Esophagus squamous epithelium (tissue), 5 donors: ENCODE results near the gene GALNT17. TPM values are rescaled to one million over a fixed set of nuclear protein-coding genes. Genes with fewer than 3 reads are reported as not detected.

ENCODE experiments used
- DNase-seq: peaks from one replicate; lab custom pipeline; 2025; lab: John Stamatoyannopoulos, UW
- H3K27ac ChIP-seq, 4 donors: fragments of 200-600 bp; sonication (generic); one replicate each; pipeline ENCODE4 v1.5.1; 2016 to 2019; ENCODE audit warnings: mild to moderate bottlenecking in 1 of 4
- H3K27me3 ChIP-seq, 4 donors: fragments of 200-600 bp; sonication (generic); 1 replicate in 3 of 4; 2 replicates in 1 of 4; pipeline versions ENCODE4 v1.5.1 to v1.6.0; 2017 to 2021; ENCODE audit warnings: antibody characterized with exemption in 1 of 4
- H3K36me3 ChIP-seq, 3 donors: fragments of 200-600 bp; sonication (generic); one replicate each; pipeline ENCODE4 v1.5.1; 2016 to 2019
- H3K4me1 ChIP-seq, 3 donors: fragments of 200-600 bp; sonication (generic); one replicate each; pipeline ENCODE4 v1.5.1; 2017 to 2019
- H3K4me3 ChIP-seq, 4 donors: fragments of 200-600 bp; sonication (generic); 1 replicate in 3 of 4; 2 replicates in 1 of 4; pipeline ENCODE4 v1.5.1; 2016 to 2019; ENCODE audit warnings: mild to moderate bottlenecking in 2 of 4, moderate library complexity in 1 of 4
- H3K9me3 ChIP-seq, 3 donors: fragments of 200-600 bp; sonication (generic); one replicate each; pipeline ENCODE4 v1.5.1; 2016 to 2019
- POLR2A ChIP-seq, 4 donors: fragments of 450-650 bp; IDR thresholded peaks; one replicate each; pipeline ENCODE4 v1.6.1; 2017; ENCODE audit warnings: antibody characterized with exemption in 4 of 4, mild to moderate bottlenecking in 4 of 4, moderate library complexity in 3 of 4
- WGBS, 2 donors: methylation state at CpG; one replicate each; pipeline ENCODE4 v1.1.5; 2018; 5-methylcytosine and 5-hydroxymethylcytosine counted together
- intact Hi-C: fragments of 100-400 bp; cut with DNase I; formaldehyde crosslinking; loops from one replicate; pipeline ENCODE4 v1.15.0; 2022
- total RNA-seq, 4 donors: library from RNA; depleted of rRNA; stranded (reverse); fragments of >200 nt; gene quantifications; one replicate each; pipeline ENCODE4 v1.1.0, GENCODE V29; 2016
- TF ChIP-seq, protein P1 (sequence below), 6 experiments: fragments of 450-650 bp in 4 of 6; fragments of 200-600 bp in 2 of 6; sonication (generic) in 2 of 6; IDR thresholded peaks; one replicate each; pipeline ENCODE4 v1.5.1; 2016 to 2019; ENCODE audit warnings: antibody characterized with exemption in 6 of 6, mild to moderate bottlenecking in 4 of 6, moderate library complexity in 4 of 6
- donor health status: DM: yes; HTN: yes; CAD: no.

GALNT17 gene
- total RNA-seq, 4 donors from 2014 or later, result 1.6 to 22.1 (median 2.5) TPM

- Histone ChIP-seq H3K9me3 (peaks cover 0 to 30% (median 13%) of the 10 kb centered on the region in 3 donors), H3K4me3 (no peak overlapping the region), H3K4me1 (no peaks in the 10 kb centered on the region), H3K27ac (no peak overlapping the region), H3K27me3 (no peaks in the 10 kb centered on the region), H3K36me3 (no peaks in the 10 kb centered on the region)
- 29 to 50% methylated on average over 1 of the region's 1 CpG for WGBS, 2 donors
- TF ChIP-seq POLR2A (IDR thresholded peaks at IDR 0.05), result no peak
- TF ChIP-seq, protein P1, sequence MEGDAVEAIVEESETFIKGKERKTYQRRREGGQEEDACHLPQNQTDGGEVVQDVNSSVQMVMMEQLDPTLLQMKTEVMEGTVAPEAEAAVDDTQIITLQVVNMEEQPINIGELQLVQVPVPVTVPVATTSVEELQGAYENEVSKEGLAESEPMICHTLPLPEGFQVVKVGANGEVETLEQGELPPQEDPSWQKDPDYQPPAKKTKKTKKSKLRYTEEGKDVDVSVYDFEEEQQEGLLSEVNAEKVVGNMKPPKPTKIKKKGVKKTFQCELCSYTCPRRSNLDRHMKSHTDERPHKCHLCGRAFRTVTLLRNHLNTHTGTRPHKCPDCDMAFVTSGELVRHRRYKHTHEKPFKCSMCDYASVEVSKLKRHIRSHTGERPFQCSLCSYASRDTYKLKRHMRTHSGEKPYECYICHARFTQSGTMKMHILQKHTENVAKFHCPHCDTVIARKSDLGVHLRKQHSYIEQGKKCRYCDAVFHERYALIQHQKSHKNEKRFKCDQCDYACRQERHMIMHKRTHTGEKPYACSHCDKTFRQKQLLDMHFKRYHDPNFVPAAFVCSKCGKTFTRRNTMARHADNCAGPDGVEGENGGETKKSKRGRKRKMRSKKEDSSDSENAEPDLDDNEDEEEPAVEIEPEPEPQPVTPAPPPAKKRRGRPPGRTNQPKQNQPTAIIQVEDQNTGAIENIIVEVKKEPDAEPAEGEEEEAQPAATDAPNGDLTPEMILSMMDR (IDR thresholded peaks at IDR 0.05), result no peak
- intact Hi-C loops, result no loop called here
- no peak for DNase-seq
Observed at GRCh38 chr7:71649812-71650211, 517.9 kb downstream of the GALNT17 start.

DNA sequence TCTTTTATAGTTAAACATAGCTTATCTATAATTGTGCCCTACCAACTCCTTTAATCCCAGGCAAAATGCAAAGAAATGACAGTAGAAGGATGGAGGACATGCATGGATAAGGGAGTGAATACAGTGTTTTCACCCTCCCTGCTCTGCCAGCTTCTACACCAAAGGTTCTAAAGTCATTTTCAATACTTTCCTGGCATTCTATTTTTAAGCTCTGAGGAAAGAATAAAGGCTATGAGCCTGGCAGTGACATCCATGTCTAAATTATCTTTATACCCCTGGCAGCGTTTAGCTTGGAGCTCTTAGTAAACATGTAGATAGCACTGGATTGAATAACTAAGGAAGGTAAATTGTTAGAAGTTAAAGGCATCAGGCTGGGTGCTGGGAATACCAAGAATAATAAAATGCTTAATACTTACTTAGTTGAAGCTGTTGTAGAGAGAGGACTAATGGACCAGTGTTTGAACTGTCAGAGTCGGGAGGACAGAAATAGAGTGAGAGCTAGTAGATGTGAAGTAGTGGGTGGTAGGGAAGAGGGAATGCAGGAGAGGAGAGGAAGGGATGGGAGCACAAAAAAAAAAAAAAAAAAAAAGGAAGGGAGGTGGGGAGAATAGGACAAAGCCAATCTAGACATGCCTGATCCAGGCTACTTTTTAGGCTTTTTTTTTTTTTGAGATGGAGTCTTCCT lies 518.9 kb downstream of the GALNT17 start:
- Histone ChIP-seq H3K4me3 (no peak overlapping the region), H3K27me3 (no peaks in the 10 kb centered on the region), H3K36me3 (no peaks in the 10 kb centered on the region), H3K4me1 (no peaks in the 10 kb centered on the region), H3K27ac (no peak overlapping the region), H3K9me3 (peaks cover 0 to 30% (median 13%) of the 10 kb centered on the region in 3 donors)
- WGBS, 2 donors, result 48 to 57% methylated on average over 2 of the region's 2 CpGs
- DNase-seq, result no peak
- TF ChIP-seq, protein P1 (IDR thresholded peaks at IDR 0.05), result no peak
- no peak for TF ChIP-seq POLR2A (IDR thresholded peaks at IDR 0.05)
- intact Hi-C loops, result no loop called here

GRCh38 chr7:71652510-71652909 lies 520.6 kb downstream of the GALNT17 start:
- no peak overlapping the region for H3K27ac ChIP-seq
- DNase-seq, result no peak
- 69 to 74% methylated on average over 8 of the region's 8 CpGs for WGBS, 2 donors
- no peaks in the 10 kb centered on the region for H3K27me3 ChIP-seq
- peaks cover 0 to 30% (median 13%) of the 10 kb centered on the region in 3 donors for H3K9me3 ChIP-seq
- intact Hi-C loops, result no loop called here
- H3K4me3 ChIP-seq, result no peak overlapping the region
- H3K36me3 ChIP-seq, result no peaks in the 10 kb centered on the region
- no peaks in the 10 kb centered on the region for H3K4me1 ChIP-seq
- TF ChIP-seq POLR2A (IDR thresholded peaks at IDR 0.05), result no peak
- TF ChIP-seq, protein P1 (IDR thresholded peaks at IDR 0.05), result no peak

GRCh38 chr7:71657386-71657785 lies 525.4 kb downstream of the GALNT17 start:
- TF ChIP-seq, protein P1 (IDR thresholded peaks at IDR 0.05), result no peak
- no peak for TF ChIP-seq POLR2A (IDR thresholded peaks at IDR 0.05)
- Histone ChIP-seq H3K36me3 (no peaks in the 10 kb centered on the region), H3K27ac (no peak overlapping the region), H3K4me3 (no peak overlapping the region), H3K4me1 (no peaks in the 10 kb centered on the region), H3K27me3 (no peaks in the 10 kb centered on the region), H3K9me3 (no peaks in the 10 kb centered on the region)
- WGBS, 2 donors, result 100% methylated on average over 1 of the region's 1 CpG
- intact Hi-C loops, result no loop called here
- no peak for DNase-seq

GRCh38 chr7:71659622-71660021 lies 527.7 kb downstream of the GALNT17 start:
- H3K4me3 ChIP-seq, result no peak overlapping the region
- intact Hi-C loops, result no loop called here
- H3K36me3 ChIP-seq, result no peaks in the 10 kb centered on the region
- no peaks in the 10 kb centered on the region for H3K9me3 ChIP-seq
- no peak overlapping the region for H3K27ac ChIP-seq
- 90 to 100% methylated on average over 2 of the region's 2 CpGs for whole genome bisulfite sequencing, 2 donors
- no peak for TF ChIP-seq POLR2A (IDR thresholded peaks at IDR 0.05)
- TF ChIP-seq, protein P1 (IDR thresholded peaks at IDR 0.05), result no peak
- no peak for DNase-seq
- H3K27me3 ChIP-seq, result no peaks in the 10 kb centered on the region
- no peaks in the 10 kb centered on the region for H3K4me1 ChIP-seq
